ENCODE data around the gene ID3. TPM values are rescaled to one million over a fixed set of nuclear protein-coding genes. Genes with fewer than 3 reads are reported as not detected.

ID3 gene
- total and polyA plus RNA-seq, 2 donors (not counting 3 experiments of a cell fraction or from before 2014, with no cell fraction given), result 277 to 971 TPM

DNA sequence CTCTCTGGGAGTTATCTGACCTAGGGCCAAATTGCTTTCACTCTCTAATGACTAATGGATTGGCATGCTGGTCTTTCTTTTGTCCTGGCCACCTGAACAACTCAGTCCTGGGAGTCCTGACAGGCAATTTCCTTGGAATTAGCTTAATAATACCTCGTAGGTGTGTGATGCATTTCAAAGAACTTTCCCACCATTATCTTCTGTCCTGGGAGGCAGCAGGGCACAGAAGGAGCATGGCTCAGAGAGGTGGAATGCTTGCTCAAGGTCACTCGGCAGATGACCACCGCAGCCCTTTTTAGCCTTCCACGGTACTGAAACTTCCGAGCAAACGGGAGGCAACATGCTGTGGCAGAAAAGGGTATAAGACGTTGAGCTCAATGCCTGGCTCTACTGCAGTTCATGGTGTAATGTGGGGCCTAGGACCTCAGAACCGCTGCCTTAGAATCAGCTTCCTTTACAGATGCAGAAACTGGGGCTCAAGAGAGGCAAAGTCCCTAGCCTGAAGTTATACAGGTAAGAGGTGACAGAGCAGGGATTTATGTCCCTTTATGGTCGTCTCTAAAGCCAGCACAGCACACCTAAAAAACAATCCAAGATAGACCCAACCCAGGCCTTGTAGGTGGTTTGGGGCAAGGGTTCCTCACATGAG is 3.2 kb downstream of the ID3 start:
- peak; percentile 83 for FAIRE-seq
- Histone ChIP-seq H3K4me3 (replicated peaks in 1 of 3; ENCODE audit: insufficient read depth in 1 of 3, low read depth in 1 of 3, low read length in 3 of 3) (peak overlapping the region in 1 of 3 experiments; percentile 32), H2AFZ (ENCODE audit: low read depth, low read length) (no peak overlapping the region), H3K27me3 (ENCODE audit: control insufficient read depth in 2 of 2, insufficient read depth in 2 of 2, low read length in 2 of 2) (no peaks in the 10 kb centered on the region), H3K4me1 (ENCODE audit: control insufficient read depth, extremely low read depth, insufficient read depth, low read length) (peaks cover 54% of the 10 kb centered on the region), H3K9me3 (replicated peaks; ENCODE audit: control insufficient read depth, insufficient read depth, low read length) (no peaks in the 10 kb centered on the region), H4K20me1 (replicated peaks; ENCODE audit: control insufficient read depth, extremely low read depth, insufficient read depth, low read length) (no peaks in the 10 kb centered on the region), H3K9me1 (replicated peaks; ENCODE audit: control insufficient read depth, extremely low read depth, insufficient read depth, low read length) (no peaks in the 10 kb centered on the region), H3K36me3 (ENCODE audit: control insufficient read depth in 2 of 2, extremely low read depth in 1 of 2, insufficient read depth in 2 of 2, low read length in 2 of 2) (peaks cover 2 to 3% of the 10 kb centered on the region in 2 experiments), H3K27ac (ENCODE audit: insufficient read depth, low read depth, low read length) (peak overlapping the region; percentile 99), H3K9ac (replicated peaks; ENCODE audit: extremely low read depth, insufficient read depth, low read length) (peak overlapping the region; percentile 99), H3K79me2 (ENCODE audit: control insufficient read depth, insufficient read depth, low read length) (peaks cover 28% of the 10 kb centered on the region), H3K4me2 (ENCODE audit: insufficient read depth, low read length) (peak overlapping the region; percentile 90)
- intact Hi-C loops (cut with micrococcal nuclease), result loop anchor here (2.0 to 5.0 kb wide), 3 partner anchors 137 to 246 kb away; partner anchors contain the start of genes ELOA and GALE
- peak; percentile 90 for DNase-seq (ENCODE audit: low read depth, low spot score)
- no TSS peak for BruUV-seq (replicated peaks)
- POLR2A ChIA-PET, result interaction anchor here (1.2 to 1.7 kb wide), 3 partner anchors 8 to 81 kb away, joined by 4 read pairs; no protein-coding TSS in a partner anchor
- CTCF ChIA-PET, result interaction anchor here (0.9 to 24.8 kb wide), 9 partner anchors 8 to 103 kb away, joined by 3 to 1069 read pairs (median 4); partner anchors contain the start of gene ASAP3
- dilution Hi-C loops (cut with MboI; ENCODE audit: extremely low pct_ligation_motif_present, low sequenced_read_pairs), result no loop called here
- TF ChIP-seq POLR2A (IDR thresholded peaks at IDR 0.05; ENCODE audit: low read depth, low read length), result no peak
- TF ChIP-seq, protein P1, sequence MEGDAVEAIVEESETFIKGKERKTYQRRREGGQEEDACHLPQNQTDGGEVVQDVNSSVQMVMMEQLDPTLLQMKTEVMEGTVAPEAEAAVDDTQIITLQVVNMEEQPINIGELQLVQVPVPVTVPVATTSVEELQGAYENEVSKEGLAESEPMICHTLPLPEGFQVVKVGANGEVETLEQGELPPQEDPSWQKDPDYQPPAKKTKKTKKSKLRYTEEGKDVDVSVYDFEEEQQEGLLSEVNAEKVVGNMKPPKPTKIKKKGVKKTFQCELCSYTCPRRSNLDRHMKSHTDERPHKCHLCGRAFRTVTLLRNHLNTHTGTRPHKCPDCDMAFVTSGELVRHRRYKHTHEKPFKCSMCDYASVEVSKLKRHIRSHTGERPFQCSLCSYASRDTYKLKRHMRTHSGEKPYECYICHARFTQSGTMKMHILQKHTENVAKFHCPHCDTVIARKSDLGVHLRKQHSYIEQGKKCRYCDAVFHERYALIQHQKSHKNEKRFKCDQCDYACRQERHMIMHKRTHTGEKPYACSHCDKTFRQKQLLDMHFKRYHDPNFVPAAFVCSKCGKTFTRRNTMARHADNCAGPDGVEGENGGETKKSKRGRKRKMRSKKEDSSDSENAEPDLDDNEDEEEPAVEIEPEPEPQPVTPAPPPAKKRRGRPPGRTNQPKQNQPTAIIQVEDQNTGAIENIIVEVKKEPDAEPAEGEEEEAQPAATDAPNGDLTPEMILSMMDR (IDR thresholded peaks at IDR 0.05; ENCODE audit: extremely low read depth in 1 of 2, insufficient read depth in 1 of 2, low read depth in 1 of 2, low read length in 2 of 2), result no peak
- no peak for TF ChIP-seq EZH2 (IDR thresholded peaks at IDR 0.05; ENCODE audit: borderline replicate concordance, low read depth, low read length, severe bottlenecking)
- no peak for TF ChIP-seq GATA2 (IDR thresholded peaks at IDR 0.05; ENCODE audit: insufficient read depth, insufficient read length, low read depth, low read length)
- peak; percentile 68 for TF ChIP-seq JUN (IDR thresholded peaks at IDR 0.05; ENCODE audit: borderline replicate concordance, insufficient read depth, insufficient read length, low read depth)
- TF ChIP-seq, protein P2, sequence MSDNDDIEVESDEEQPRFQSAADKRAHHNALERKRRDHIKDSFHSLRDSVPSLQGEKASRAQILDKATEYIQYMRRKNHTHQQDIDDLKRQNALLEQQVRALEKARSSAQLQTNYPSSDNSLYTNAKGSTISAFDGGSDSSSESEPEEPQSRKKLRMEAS (IDR thresholded peaks at IDR 0.05; ENCODE audit: insufficient read depth, insufficient read length), result peak; percentile 49
- TF ChIP-seq POLR2AphosphoS5 (IDR thresholded peaks at IDR 0.05; ENCODE audit: insufficient read depth, low read depth, low read length), result no peak
- no peak for TF ChIP-seq FOS (IDR thresholded peaks at IDR 0.05; ENCODE audit: borderline replicate concordance, insufficient read depth, low read length)
- TF ChIP-seq MYC (IDR thresholded peaks at IDR 0.05; ENCODE audit: low read depth, low read length), result no peak
